Osteoblast (primary cell): ENCODE measurements around the gene EFCAB8. TPM values are rescaled to one million over a fixed set of nuclear protein-coding genes. Genes with fewer than 3 reads are reported as not detected.

Source experiments
- DNase-seq: peaks from one replicate; pipeline ENCODE4 v3.0.0; 2011; ENCODE audit warnings: low spot score, mixed read lengths; ENCODE audit not compliant: insufficient read length; ENCODE audit errors: missing footprints
- H2AFZ ChIP-seq: 2 replicates; pipeline ENCODE4 v1.6.0; 2011; ENCODE audit warnings: mild to moderate bottlenecking, low read length
- H3K27ac ChIP-seq: 2 replicates; pipeline ENCODE4 v1.5.1; 2011; ENCODE audit warnings: mild to moderate bottlenecking, low read depth, low read length, moderate library complexity
- H3K27me3 ChIP-seq: 2 replicates; pipeline ENCODE4 v1.6.0; 2012; ENCODE audit warnings: mild to moderate bottlenecking, control low read depth, inconsistent platforms, low read length, moderate library complexity; ENCODE audit not compliant: insufficient read depth
- H3K36me3 ChIP-seq: 2 replicates; pipeline ENCODE4 v1.5.1; 2011; ENCODE audit warnings: mild to moderate bottlenecking, low read length, control low read depth, moderate library complexity; ENCODE audit not compliant: insufficient read depth
- H3K4me1 ChIP-seq: 2 replicates; pipeline ENCODE4 v1.5.1; 2011; ENCODE audit warnings: mild to moderate bottlenecking, low read length, control low read depth, moderate library complexity; ENCODE audit not compliant: insufficient read depth
- H3K4me2 ChIP-seq: 2 replicates; pipeline ENCODE4 v1.6.0; 2011; ENCODE audit warnings: mild to moderate bottlenecking, low read length; ENCODE audit not compliant: insufficient read depth
- H3K4me3 ChIP-seq: fragments of 200-600 bp; sonication (generic); 3 replicates; pipeline ENCODE4 v1.5.1; 2012; ENCODE audit warnings: mild to moderate bottlenecking, low read length, inconsistent platforms; ENCODE audit not compliant: insufficient read depth
- H3K79me2 ChIP-seq: 2 replicates; pipeline ENCODE4 v1.6.0; 2012; ENCODE audit warnings: mild to moderate bottlenecking, low read length, control low read depth, inconsistent platforms; ENCODE audit not compliant: insufficient read depth
- H3K9me3 ChIP-seq: 2 replicates; pipeline ENCODE4 v1.5.1; 2011; ENCODE audit warnings: low read depth, low read length, control low read depth
- H4K20me1 ChIP-seq: 2 replicates; pipeline ENCODE4 v1.6.0; 2012; ENCODE audit warnings: mild to moderate bottlenecking, low read length, control low read depth; ENCODE audit not compliant: insufficient read depth
- total RNA-seq: library from RNA; depleted of rRNA; stranded (reverse); fragments of >200 nt; gene quantifications from 2 replicates; pipeline ENCODE4 v1.2.3, GENCODE V29; 2012
- TF ChIP-seq, protein P1 (sequence below): IDR thresholded peaks from 2 replicates; pipeline ENCODE4 v1.5.1; 2011; ENCODE audit warnings: mild to moderate bottlenecking, low read depth, low read length, moderate library complexity; ENCODE audit errors: extremely low read depth

EFCAB8 gene
- total RNA-seq, 1 donor: 1.4 TPM

DNA sequence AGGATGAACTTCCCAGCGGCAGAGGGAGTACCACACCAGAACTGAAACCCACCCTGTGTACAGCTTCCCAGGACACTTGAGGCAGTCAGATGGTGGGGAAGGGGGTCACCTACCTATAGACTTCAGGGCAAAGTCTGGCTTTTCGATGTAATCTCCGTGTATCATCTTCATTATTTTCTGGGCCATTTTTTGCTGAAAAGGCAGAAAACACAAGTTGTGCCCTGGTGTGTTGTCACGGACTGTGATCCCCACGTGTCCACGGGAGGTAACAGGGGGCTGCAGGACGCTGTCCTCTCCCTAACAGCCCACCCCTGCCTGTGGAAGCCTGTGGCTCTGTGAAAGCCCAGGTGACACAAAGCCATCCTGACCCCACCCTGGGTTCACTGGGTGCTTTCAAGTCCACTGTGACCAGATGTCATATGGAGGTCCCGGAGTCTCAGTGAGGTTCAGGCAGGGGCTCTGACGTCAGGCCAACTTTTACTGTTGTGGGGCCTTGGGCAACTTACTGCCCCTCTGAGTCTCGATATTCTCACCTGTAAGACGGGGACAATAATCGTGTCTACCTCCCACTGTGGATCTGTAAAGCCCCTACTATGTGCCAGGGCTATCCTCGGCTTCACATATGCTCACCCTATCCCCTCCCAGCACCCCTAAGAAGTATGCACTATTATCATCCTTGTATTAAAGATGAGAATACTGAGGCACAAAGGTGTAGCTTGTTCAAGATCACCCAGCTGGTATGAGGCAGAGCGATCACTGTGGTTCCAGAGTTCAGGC, 131.0 kb downstream of the EFCAB8 start:
- Histone ChIP-seq H3K4me1 (no peaks in the 10 kb centered on the region), H3K27ac (no peak overlapping the region), H3K79me2 (no peaks in the 10 kb centered on the region), H4K20me1 (no peaks in the 10 kb centered on the region), H3K27me3 (peaks cover 9% of the 10 kb centered on the region), H3K36me3 (no peaks in the 10 kb centered on the region), H2AFZ (no peak overlapping the region), H3K4me3 (no peak overlapping the region), H3K4me2 (no peak overlapping the region), H3K9me3 (no peaks in the 10 kb centered on the region)
- no peak for DNase-seq
- TF ChIP-seq, protein P1, sequence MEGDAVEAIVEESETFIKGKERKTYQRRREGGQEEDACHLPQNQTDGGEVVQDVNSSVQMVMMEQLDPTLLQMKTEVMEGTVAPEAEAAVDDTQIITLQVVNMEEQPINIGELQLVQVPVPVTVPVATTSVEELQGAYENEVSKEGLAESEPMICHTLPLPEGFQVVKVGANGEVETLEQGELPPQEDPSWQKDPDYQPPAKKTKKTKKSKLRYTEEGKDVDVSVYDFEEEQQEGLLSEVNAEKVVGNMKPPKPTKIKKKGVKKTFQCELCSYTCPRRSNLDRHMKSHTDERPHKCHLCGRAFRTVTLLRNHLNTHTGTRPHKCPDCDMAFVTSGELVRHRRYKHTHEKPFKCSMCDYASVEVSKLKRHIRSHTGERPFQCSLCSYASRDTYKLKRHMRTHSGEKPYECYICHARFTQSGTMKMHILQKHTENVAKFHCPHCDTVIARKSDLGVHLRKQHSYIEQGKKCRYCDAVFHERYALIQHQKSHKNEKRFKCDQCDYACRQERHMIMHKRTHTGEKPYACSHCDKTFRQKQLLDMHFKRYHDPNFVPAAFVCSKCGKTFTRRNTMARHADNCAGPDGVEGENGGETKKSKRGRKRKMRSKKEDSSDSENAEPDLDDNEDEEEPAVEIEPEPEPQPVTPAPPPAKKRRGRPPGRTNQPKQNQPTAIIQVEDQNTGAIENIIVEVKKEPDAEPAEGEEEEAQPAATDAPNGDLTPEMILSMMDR: no peak

DNA sequence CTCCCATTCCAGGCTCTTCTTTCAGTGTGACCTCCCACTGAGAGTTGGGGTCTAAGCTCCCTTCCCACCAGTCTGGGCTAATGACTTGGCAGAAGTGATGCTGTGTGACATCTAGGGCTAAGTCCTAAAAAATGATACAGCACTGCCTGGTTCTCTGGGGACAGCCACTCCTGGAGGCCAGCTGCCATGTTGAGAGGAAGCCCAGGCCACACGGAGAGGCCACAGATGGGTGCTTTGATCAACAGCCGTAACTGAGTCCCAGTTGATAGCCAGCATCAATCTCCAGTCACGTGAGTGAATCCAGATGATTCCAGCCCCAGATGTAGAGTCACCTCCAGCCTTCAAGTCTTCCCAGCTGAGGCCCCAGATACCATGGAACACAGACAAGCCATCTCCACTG, 131.7 kb downstream of the EFCAB8 start:
- H3K4me3 ChIP-seq: no peak overlapping the region
- DNase-seq: no peak
- no peak overlapping the region for H2AFZ ChIP-seq
- no peak overlapping the region for H3K4me2 ChIP-seq
- H3K27me3 ChIP-seq: peaks cover 9% of the 10 kb centered on the region
- H3K36me3 ChIP-seq: no peaks in the 10 kb centered on the region
- no peaks in the 10 kb centered on the region for H3K9me3 ChIP-seq
- no peaks in the 10 kb centered on the region for H3K4me1 ChIP-seq
- TF ChIP-seq, protein P1: no peak
- H3K27ac ChIP-seq: no peak overlapping the region
- no peaks in the 10 kb centered on the region for H4K20me1 ChIP-seq
- no peaks in the 10 kb centered on the region for H3K79me2 ChIP-seq

DNA sequence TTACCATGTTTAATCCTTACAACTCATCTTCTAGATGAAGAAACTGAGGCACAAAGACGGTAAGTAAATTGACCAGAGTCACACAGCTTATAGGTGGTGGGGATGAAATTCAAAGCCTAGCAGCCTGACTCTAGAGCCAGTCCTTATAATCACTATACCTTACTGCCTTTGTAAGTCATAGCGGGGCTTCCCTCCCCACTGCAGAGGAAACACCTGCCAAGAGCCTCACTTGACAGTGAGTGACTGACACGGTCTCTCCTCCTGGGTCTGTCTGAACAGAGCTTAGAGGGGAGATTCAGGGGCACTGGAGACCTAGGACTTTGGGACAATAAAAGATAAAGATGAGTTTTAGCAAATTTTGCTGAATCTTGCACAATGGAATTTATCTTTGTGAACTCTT, 132.7 kb downstream of the EFCAB8 start:
- Histone ChIP-seq H3K79me2 (no peaks in the 10 kb centered on the region), H4K20me1 (no peaks in the 10 kb centered on the region), H3K27ac (no peak overlapping the region), H3K36me3 (no peaks in the 10 kb centered on the region), H2AFZ (no peak overlapping the region), H3K4me2 (no peak overlapping the region), H3K4me1 (no peaks in the 10 kb centered on the region), H3K27me3 (peaks cover 9% of the 10 kb centered on the region), H3K9me3 (no peaks in the 10 kb centered on the region), H3K4me3 (no peak overlapping the region)
- DNase-seq: no peak
- TF ChIP-seq, protein P1: no peak

DNA sequence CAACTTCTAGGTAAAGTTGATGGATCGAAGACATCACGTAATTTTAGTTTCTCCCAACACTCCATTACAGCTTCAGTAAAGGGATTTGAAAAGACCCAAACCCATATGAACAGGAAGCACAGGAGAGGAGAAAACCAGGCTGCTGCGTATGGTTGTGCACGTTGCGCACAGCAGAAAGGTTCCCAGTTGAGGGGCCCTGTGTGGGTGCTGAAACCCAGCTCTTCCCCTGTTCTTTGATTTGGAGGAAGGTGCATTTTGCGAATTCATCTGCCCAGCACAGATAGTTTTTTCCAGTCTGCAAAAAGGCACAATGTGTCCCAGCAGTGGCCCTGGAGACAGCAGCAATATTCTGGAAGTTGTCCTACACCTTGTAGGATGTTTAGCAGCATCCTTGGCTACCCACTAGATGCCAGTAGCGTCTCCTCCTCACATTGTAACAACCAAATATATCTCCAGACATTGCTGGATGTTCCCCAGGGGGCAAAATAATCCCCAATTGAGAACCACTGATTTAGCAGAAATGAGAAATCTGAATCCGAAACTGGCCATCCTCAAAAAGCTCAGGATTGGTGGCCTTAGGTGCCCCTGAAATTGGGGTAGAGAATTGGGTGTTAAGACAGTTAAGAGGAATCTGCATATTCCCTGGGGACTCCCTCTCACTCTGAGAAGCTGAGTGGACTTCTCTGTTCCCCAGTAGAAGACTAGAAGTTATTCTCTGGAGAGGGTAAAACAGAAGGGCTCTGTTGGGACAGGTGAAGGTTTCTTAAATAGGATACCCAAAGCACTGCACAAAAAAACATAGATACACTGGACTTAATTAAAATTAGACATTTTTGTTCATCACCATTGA, 133.3 kb downstream of the EFCAB8 start:
- Histone ChIP-seq H3K27me3 (peaks cover 9% of the 10 kb centered on the region), H3K9me3 (no peaks in the 10 kb centered on the region), H3K27ac (no peak overlapping the region), H3K4me2 (no peak overlapping the region), H3K36me3 (no peaks in the 10 kb centered on the region), H3K4me1 (no peaks in the 10 kb centered on the region), H2AFZ (no peak overlapping the region), H3K79me2 (no peaks in the 10 kb centered on the region), H3K4me3 (no peak overlapping the region), H4K20me1 (no peaks in the 10 kb centered on the region)
- TF ChIP-seq, protein P1: no peak
- DNase-seq: no peak
